ENCODE data around the gene PCGF3.
A peak's percentile ranks its signal among the peaks of the same experiment; 100 is the strongest.

Gene PCGF3

GRCh38 chr4:705278-706082 lies at the start of gene PCGF3:
Gene PCGF3 (plus strand): TSS chr4:705832. CDS start chr4:733681, 27,849 bp downstream.
- DNase-seq (ENCODE audit: low spot score) = peak; percentile 81

- no peak for DNase-seq (ENCODE audit: low spot score)
Measured at GRCh38 chr4:656436-657337, 48.9 kb upstream of the PCGF3 start.

GRCh38 chr4:657338-657833 lies 48.2 kb upstream of the PCGF3 start:
- no peak for DNase-seq (ENCODE audit: low spot score)

- no peak for DNase-seq (ENCODE audit: low spot score)
Measured at GRCh38 chr4:657834-658667, 47.6 kb upstream of the PCGF3 start.

GRCh38 chr4:658681-659667 lies 46.7 kb upstream of the PCGF3 start:
- DNase-seq (ENCODE audit: low spot score) = no peak

GRCh38 chr4:659851-660250 lies 45.8 kb upstream of the PCGF3 start:
- DNase-seq (ENCODE audit: low spot score) = no peak

- DNase-seq (ENCODE audit: low spot score) = no peak
Measured at GRCh38 chr4:660401-660800, 45.2 kb upstream of the PCGF3 start.

GRCh38 chr4:661231-661630 lies 44.4 kb upstream of the PCGF3 start:
- no peak for DNase-seq (ENCODE audit: low spot score)

- no peak for DNase-seq (ENCODE audit: low spot score)
Measured at GRCh38 chr4:661881-662761, 43.5 kb upstream of the PCGF3 start.

- no peak for DNase-seq (ENCODE audit: low spot score)
Measured at GRCh38 chr4:663046-663437, 42.6 kb upstream of the PCGF3 start.

- DNase-seq (ENCODE audit: low spot score) = no peak
Measured at GRCh38 chr4:663438-664428, 41.9 kb upstream of the PCGF3 start.

GRCh38 chr4:664713-665231 lies 40.9 kb upstream of the PCGF3 start:
- DNase-seq (ENCODE audit: low spot score) = no peak

- DNase-seq (ENCODE audit: low spot score) = no peak
Measured at GRCh38 chr4:665381-665750, 40.3 kb upstream of the PCGF3 start.

GRCh38 chr4:665751-666435 lies 39.7 kb upstream of the PCGF3 start:
- DNase-seq (ENCODE audit: low spot score) = no peak

GRCh38 chr4:666436-666810 lies 39.2 kb upstream of the PCGF3 start:
- no peak for DNase-seq (ENCODE audit: low spot score)

GRCh38 chr4:666822-667544 lies 38.6 kb upstream of the PCGF3 start:
- no peak for DNase-seq (ENCODE audit: low spot score)

GRCh38 chr4:667545-667925 lies 38.1 kb upstream of the PCGF3 start:
- DNase-seq (ENCODE audit: low spot score) = no peak
